Coronary artery (tissue), 2 donors: ENCODE data around the gene ITM2C.

Experiments used
- DNase-seq: peaks from one replicate; pipeline ENCODE4 v3.0.0-alpha.2; 2017; ENCODE audit warnings: low spot score
- H3K27ac ChIP-seq, 2 donors: fragments of 200-600 bp; sonication (generic); one replicate each; pipeline ENCODE4 v1.5.1; 2016 to 2019
- H3K4me3 ChIP-seq: fragments of 200-600 bp; sonication (generic); 2 replicates; pipeline ENCODE4 v1.5.1; 2016; ENCODE audit warnings: mild to moderate bottlenecking, moderate library complexity
- TF ChIP-seq, protein P1 (sequence below): fragments of 200-600 bp; sonication (generic); IDR thresholded peaks from one replicate; pipeline ENCODE4 v1.5.1; 2019; ENCODE audit warnings: antibody characterized with exemption

The ITM2C gene

DNA sequence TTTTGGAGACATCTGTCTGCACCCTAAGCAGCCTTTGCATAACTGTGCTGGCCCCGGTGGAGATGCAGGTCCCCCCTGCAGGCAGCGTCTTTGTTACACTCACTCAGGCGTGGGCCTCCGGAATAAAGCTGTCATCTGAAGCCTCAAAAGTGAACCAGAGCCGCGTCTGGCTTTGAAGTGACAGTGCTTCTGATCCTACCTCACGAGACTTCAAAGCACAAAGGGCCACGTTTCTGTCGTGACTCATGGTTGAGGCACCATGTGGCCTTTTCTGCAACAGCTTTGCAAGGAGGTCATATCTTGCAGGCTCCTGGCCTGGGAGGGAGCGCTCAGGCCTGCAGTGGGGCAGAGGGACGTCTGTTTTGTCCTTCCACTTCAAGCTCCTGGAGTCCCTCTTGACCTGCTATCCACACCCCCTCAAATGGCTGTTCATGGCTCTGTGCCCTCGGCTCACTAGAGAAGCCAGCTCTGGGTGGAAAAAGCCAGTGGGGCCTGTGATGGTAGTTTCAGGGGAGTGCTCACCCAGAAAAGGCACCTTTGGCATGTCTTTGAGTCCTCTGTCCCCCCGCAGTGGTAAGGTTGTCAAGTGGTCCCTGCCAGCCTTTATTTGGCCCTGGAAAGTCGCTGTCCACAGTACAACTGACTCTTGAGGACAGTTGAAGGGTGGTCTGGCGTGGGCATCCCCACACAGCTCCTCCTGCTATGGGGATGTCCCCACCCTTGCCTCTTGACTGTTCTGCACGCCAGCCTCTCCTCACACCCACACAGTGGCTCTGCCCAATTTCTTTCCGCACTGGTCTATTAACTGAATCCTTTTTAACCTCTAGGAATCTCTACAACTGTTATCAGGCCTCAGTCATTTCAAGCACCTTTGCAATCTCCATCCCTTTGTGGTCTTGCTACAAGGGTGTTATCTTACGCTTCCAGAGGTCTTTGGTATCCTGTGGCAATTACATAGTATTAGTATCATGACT is 41.0 kb downstream of the ITM2C start:
- no peak overlapping the region for H3K4me3 ChIP-seq
- no peak overlapping the region for H3K27ac ChIP-seq
- TF ChIP-seq, protein P1, sequence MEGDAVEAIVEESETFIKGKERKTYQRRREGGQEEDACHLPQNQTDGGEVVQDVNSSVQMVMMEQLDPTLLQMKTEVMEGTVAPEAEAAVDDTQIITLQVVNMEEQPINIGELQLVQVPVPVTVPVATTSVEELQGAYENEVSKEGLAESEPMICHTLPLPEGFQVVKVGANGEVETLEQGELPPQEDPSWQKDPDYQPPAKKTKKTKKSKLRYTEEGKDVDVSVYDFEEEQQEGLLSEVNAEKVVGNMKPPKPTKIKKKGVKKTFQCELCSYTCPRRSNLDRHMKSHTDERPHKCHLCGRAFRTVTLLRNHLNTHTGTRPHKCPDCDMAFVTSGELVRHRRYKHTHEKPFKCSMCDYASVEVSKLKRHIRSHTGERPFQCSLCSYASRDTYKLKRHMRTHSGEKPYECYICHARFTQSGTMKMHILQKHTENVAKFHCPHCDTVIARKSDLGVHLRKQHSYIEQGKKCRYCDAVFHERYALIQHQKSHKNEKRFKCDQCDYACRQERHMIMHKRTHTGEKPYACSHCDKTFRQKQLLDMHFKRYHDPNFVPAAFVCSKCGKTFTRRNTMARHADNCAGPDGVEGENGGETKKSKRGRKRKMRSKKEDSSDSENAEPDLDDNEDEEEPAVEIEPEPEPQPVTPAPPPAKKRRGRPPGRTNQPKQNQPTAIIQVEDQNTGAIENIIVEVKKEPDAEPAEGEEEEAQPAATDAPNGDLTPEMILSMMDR: no peak
- DNase-seq: peak; percentile 47

DNA sequence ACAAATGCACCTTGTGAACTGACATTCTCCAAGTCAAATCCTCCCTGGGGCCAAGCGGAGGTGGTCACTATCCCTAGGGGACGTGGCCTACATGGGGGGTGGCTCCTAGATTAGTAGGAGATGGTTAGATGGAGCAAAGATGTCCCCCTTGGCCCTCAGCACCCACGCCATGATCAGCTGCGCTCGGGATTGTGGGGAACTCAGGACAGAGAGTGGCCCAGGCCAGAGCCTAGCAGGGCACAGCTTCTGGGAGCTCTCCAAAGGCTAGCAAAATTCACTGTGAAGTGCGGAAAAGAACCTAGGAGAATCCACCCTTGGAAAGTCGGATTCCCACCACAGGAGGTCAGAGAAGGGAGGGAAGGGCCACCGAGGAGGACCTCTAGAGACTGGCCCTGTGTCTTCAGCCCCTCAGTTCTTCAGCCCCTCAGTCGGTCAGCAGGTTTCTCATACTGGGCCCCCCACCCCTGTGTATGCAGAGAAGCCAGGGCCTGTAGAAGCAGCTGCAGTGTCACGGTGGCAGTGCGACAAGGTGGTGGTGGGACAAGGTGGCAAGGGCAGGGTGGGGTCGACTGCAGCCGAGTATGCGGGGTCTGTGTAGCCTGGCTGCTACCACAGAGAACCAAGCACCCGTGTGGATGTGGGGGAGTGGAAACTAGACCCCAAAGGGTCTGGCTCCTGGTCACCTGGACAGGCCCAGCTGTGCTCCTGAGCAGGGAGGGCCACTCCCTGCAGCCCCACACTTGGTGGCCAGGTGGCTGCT is 41.9 kb downstream of the ITM2C start:
- no peak overlapping the region for H3K4me3 ChIP-seq
- peak; percentile 63 for DNase-seq
- H3K27ac ChIP-seq: no peak overlapping the region
- TF ChIP-seq, protein P1: no peak

DNA sequence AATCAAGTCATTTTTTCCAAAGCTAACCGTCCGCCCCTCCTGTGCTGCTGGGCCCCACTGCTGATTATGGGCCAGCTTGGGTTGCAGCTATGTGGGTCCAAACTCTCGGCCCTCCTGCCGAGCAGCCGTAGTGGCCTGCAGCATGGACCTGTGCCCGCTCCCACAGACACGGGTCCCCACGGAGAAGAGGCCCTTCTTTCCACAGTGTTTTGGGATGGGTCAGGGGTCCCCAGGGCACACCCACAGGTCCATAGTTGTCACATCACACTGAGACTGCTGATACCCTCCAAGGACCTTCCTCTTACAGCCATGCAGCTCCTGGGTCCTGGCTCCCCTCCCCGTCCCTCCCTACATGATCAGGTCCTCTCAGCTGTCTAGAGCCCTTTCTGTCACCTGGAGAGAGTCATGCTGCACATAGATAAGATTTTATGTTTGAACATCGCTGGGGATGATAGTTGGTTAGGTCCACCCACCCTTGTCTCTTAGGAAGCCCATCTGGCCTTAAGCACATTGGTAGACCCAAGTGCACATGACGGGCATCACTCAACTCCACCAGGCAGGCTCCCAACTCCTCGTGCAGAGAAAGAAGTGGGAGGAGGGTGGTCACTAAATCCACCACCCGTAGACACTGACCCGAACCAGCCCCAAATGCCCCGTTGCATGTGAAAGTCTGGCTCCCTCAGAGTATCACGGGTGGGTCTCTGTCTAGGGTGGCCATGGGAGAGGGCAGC is 42.8 kb downstream of the ITM2C start:
- TF ChIP-seq, protein P1: no peak
- DNase-seq: peak; percentile 53
- H3K27ac ChIP-seq: no peak overlapping the region
- H3K4me3 ChIP-seq: no peak overlapping the region

DNA sequence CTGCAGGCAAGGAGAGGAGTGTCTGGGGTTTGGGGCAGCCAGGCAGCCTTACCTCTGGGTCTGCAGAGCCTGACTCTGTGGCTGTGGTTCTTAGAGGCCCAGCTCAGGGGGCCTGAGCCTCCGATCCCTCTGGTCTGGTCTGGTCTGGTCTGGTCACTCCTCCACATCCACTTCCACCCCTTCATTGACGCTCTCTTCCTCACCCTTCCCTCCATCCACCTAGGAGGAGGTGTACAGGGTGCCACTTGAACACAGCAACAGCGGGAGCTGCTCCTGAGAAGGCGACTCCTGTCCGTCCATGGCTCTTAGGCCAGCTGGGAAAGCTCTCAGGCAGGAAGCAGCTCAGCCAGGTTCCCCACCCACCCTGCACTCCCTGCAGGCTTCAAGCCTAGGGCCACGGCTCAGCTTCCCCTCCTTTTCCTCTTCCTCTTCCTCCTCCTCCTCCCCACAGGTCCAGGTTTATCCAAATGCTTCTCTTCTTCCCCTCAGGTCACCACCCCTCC is 43.4 kb downstream of the ITM2C start:
- Histone ChIP-seq H3K4me3 (no peak overlapping the region), H3K27ac (no peak overlapping the region)
- TF ChIP-seq, protein P1: no peak
- DNase-seq: no peak

DNA sequence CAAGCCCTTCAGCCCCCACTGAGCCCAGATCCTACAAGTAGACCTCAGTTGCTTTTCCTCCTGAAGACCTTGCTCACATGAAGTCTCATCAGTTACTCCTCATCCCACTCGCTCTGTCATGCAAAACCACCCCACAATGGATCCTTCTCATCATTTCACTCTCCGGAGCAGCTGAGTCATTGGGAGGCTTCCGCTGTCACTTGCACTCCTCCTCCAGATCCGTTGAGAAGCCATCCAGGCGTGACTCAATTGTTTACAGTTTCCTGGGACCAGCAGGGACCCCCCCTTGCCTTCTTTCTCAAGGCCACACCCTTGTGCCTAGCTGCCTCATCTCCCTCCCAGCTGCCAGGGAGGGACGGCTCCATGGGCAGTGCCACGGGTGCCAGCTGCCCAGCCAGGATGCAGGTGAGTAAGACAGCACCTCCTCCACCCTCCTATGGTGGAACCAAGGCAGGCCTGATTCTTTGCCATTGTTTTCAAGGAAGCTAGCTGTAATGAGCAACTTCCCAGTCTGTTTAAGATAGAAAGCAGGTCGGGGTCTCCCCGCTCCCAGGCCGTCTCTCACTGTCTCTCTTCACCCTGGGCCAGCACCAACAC is 44.0 kb downstream of the ITM2C start:
- H3K27ac ChIP-seq: no peak overlapping the region
- peak; percentile 65 for DNase-seq

More for the DNA sequence above, 44.0 kb downstream of the ITM2C start:
- TF ChIP-seq, protein P1: no peak
- no peak overlapping the region for H3K4me3 ChIP-seq
